GM20000 (cell line): ENCODE data around the gene P4HA1.

Experiments used
- DNase-seq: peaks from one replicate; pipeline ENCODE4 v3.0.0; 2012; ENCODE audit warnings: low spot score
- CTCF ChIP-seq: IDR thresholded peaks from 2 replicates; pipeline ENCODE4 v1.5.1; 2012; ENCODE audit warnings: mild to moderate bottlenecking, control low read depth; ENCODE audit errors: extremely low read depth, missing control alignments

Gene P4HA1

GRCh38 chr10:73075829-73076228 lies 20.8 kb downstream of the P4HA1 start:
- no peak for DNase-seq
- no peak for TF ChIP-seq CTCF

- TF ChIP-seq CTCF, result no peak
- no peak for DNase-seq
Measured at GRCh38 chr10:73073627-73074026, 23.0 kb downstream of the P4HA1 start.

GRCh38 chr10:73065441-73065840 lies 31.2 kb downstream of the P4HA1 start:
- no peak for DNase-seq
- TF ChIP-seq CTCF, result no peak

GRCh38 chr10:73061743-73062142 lies 34.9 kb downstream of the P4HA1 start:
- TF ChIP-seq CTCF, result no peak

GRCh38 chr10:73060738-73061635 lies 35.7 kb downstream of the P4HA1 start:
- peak; percentile 5 for TF ChIP-seq CTCF
- DNase-seq, result peak; percentile 16

More at GRCh38 chr10:73061743-73062142, 34.9 kb downstream of the P4HA1 start:
- no peak for DNase-seq

- TF ChIP-seq CTCF, result no peak
- DNase-seq, result no peak
Measured at GRCh38 chr10:73060173-73060572, 36.5 kb downstream of the P4HA1 start.

- DNase-seq, result no peak
- no peak for TF ChIP-seq CTCF
Measured at GRCh38 chr10:73058057-73058591, 38.5 kb downstream of the P4HA1 start.
